Fibroblast of skin of right biceps (primary cell): ENCODE results near the gene SLC34A3.
A peak's percentile ranks its signal among the peaks of the same experiment; 100 is the strongest.

Experiments
- DNase-seq: peaks from one replicate; pipeline ENCODE4 v3.0.0-alpha.2; 2013

SLC34A3 gene

GRCh38 chr9:137243626-137244485, 13.2 kb downstream of the SLC34A3 start:
- peak; percentile 17 for DNase-seq

- no peak for DNase-seq
These were observed 14.1 kb downstream of the SLC34A3 start for GRCh38 chr9:137244486-137245449.

DNA sequence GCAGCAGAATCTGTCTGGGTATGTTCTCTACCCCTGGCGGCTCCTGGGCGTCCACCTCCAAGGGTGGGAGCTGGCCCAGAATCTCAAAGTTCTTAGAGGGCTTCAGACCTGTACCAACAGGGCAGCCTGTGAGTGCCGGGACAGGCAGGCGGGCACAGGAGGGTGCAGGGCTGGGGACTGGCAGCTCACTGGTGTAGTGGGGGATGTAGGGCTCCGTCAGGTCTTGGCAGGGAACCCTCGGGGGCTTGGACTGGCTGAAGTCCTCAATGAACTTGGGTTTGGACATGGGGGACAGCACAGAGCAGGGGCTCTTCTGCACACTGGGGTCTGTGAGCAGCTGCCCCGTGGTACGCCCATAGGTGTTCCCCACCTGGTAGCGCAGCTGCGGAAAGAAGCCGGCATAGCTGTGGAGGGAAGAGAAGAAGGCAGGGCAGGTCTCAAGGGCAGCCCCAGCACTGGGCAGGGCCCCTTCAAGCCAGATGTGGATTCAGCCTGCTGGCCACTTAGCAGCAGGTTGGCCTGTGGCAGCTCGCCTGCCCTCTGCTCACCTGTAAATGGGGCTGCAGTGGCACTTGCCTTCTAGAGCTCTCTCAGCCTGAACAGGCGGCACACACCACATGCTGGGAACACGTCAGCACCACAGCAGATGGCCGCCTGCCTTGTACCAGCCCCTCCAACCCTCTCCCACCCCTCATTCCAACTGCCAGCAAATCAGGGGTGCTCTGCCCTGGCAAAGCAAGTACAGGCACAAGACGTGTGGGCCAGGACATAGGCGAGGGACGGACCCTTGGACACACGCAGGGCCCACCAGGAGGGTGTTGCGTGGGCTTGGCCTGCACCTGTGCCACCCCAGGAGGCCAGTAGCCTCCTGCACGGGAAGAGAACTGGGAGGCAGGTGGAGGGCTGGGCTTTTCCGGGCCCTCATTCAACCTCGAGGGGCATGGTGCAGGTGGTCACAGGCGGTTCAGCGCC, 15.0 kb downstream of the SLC34A3 start:
- no peak for DNase-seq

DNA sequence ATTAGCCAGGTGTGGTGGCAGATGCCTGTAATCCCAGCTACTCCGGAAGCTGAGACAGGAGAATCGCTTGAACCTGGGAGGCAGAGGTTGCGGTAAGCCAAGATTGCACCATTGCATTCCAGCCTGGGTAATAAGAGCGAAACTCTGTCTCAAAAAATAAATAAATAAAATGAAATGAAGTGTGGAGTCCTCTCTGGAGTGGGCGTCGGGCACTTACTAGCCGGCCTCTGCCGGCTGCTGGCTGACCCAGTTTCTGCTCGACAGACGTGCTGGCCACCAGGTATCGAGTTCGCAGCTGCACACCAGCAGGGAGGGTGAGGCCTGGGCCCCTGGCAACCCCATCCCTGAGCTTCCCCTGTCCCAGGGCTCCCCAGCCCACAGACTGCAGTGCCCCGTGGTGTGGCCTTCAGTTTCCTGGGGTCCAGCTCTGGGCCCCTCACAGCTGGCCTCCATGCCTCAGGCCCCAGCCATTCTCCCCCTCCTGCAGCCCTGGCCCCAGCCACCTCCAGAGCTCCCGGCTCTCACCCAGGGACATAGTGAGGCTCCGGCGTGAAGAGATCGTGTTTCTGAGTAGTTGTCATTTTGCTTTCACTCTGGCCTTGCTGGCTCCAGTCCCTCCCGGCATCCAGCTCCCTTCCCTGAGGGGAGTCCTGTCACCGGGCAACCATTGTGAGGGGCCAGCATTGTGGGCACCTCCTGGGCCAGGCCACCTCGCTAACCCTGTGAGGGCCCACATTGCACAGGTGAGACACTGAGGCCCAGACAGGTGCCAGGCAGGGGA, 16.6 kb downstream of the SLC34A3 start:
- DNase-seq, result no peak

DNA sequence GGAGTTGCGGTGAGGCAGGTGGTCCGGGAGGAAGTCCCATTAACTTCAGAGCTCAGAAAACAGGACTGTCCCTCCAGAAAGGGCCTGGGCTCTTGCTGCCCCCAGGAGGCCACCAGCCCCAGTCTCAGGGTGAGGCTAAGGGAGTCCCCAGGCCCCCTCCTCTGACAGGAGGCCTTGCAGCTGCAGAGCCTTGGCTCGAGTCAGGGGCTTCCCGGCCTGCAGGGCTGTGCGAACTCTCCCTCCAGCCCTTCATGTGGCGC, 17.1 kb downstream of the SLC34A3 start:
- DNase-seq, result no peak

GRCh38 chr9:137250329-137251193, 19.9 kb downstream of the SLC34A3 start:
- no peak for DNase-seq

DNA sequence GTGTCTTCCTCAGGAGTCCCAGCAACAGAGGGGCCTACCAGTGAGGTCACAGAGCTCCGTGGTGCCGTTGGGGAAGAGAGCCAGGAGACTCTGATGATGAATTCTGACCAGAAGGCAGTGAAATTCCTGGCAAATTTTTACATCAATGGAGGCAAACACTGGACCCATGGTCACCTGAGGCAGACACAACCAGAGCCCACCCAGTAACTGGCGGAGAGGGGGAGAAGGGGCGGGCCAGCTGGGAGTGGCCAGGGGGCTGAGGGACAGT, 20.4 kb downstream of the SLC34A3 start, which contains the start of gene STPG3:
TSS of gene STPG3 (plus strand) at position 93 of the 268 bp plus-strand sequence. CDS start at position 94, 1 bp downstream.
- no peak for DNase-seq

GRCh38 chr9:137251490-137252268, 21.0 kb downstream of the SLC34A3 start:
- no peak for DNase-seq

DNA sequence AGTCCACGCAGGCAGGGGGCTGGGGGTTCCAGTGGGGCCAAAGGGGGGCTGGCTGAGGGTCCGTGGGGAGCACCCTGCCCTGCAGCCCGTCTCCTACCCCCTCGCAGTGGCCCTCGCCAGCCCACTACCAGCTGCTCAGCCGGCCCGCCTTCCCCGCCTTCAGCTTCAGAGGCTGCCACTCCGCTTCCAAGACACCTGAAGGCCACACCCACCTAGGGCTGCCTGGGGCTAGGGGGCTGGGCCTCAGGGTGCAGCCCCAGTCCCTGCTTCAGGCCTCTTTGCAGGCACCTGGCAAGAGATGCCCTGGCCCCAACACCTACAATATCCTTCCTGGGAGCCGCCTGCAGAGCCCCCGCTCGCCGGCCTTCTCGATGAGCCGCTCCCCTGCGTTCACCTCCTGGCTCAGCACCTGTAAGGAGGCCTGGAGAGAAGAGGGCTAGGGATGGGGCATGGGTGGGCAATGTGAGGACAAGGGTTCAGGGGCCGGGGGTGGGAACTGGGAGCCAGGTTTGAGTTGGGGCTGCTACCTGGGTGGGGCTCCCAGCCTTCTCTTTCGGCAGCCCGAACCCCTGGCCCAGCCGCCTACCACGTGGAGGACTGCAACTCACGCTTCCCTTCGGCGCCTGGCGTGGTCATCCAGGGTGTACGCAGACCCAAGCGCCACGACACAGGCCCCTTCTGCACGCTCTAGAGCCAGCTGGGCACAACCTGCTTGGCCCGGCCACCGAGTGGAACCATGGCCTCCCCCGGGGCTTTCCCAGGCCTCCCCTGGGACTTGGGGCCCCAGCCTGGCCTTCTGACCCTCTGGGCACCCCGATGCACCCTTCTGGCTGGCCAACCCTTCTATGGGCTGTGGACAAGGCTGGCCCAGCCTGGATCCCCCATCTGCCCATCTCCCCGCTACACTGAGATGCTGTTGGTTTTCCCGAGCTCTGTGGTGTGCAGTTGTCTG, 22.1 kb downstream of the SLC34A3 start:
- DNase-seq, result no peak

- DNase-seq, result no peak
These were observed 23.3 kb downstream of the SLC34A3 start for GRCh38 chr9:137253717-137254623.

DNA sequence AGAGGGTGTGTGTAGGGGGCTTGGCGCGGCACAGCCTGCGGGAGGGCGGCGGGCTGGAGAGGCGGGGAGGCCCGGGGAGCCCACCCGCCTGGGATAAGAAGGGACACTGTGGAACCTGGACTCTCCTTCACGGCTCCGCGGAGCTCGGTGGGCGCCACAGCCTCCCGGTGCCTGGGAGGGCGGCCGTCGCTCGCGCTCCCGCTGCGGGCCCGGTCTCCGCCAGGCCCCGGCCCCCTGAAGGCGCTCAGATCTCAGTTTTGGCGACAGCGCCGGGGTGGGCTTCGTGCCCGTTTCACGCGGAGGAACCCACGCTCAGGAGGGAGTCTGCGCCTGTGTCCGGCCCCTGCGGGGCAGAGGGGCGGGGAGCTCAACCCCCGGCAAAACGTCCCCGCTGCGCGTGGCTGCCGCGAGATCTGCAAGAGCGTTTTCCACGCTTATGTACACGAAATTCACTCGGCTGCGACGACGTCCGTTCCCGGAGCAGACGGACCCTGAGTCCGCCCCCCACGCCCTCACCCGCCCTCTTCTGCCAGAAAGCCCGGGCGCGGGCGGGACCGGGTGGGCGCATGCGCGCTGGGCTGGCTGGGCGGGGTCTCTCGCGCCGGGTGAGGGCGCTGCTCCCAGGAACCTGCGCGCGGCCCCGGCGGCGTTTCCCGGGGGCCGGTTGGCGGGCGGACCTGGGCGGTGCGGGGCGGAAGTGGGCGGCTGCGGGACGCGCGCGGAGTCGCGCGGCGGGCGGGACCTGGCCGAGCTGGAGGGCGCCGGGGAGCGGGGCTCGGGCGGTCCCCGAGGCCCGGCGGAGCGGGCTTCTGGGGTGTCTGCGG, 24.1 kb downstream of the SLC34A3 start, which contains the start of gene NELFB:
TSS of gene NELFB (plus strand) at position 704 of the 824 bp plus-strand sequence.
- peak; percentile 87 for DNase-seq

DNA sequence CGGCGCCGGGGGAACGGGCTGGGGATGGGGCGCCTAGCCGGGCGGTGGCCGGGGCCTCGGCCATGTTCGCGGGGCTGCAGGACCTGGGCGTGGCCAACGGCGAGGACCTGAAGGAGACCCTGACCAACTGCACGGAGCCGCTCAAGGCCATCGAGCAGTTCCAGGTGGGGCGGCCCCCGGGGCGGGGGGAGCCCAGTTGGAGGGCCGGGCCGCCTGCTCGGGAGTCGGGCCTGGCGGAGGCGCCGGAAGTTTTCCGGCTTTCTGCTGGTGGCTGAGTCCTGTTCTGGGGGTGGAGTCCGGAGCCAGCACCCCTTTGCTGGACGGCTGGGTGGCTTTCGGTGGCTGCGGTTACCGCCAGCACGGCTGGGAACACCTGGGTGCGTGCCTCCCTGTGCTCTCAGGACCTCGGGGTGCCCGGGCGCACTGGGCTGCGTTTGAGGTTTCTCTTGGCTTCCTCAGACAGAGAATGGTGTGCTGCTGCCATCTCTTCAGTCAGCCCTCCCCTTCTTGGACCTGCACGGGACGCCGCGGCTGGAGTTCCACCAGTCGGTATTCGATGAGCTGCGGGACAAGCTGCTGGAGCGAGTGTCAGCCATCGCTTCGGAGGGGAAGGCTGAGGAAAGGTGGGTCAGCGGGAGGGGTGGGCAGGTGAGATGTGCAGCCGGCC, 24.9 kb downstream of the SLC34A3 start:
- DNase-seq, result peak; percentile 25

GRCh38 chr9:137256362-137256761, 25.7 kb downstream of the SLC34A3 start:
- DNase-seq, result no peak

DNA sequence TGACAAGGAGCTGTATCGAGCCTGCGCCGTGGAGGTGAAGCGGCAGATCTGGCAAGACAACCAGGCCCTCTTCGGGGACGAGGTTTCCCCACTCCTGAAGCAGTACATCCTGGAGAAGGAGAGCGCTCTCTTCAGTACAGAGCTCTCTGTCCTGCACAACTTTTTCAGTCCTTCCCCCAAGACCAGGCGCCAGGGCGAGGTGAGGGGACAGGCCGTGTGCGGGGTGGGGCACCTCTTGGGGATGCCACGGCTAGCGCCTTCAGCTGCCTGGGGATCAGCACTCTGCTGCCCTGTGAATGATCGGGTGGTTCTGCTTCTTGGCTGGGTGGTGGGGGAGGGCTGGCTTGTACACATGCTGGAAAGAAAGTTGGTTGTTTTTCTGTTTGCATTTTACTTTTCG, 26.2 kb downstream of the SLC34A3 start:
- DNase-seq, result no peak

GRCh38 chr9:137262173-137262908, 31.6 kb downstream of the SLC34A3 start:
- DNase-seq, result peak; percentile 37

DNA sequence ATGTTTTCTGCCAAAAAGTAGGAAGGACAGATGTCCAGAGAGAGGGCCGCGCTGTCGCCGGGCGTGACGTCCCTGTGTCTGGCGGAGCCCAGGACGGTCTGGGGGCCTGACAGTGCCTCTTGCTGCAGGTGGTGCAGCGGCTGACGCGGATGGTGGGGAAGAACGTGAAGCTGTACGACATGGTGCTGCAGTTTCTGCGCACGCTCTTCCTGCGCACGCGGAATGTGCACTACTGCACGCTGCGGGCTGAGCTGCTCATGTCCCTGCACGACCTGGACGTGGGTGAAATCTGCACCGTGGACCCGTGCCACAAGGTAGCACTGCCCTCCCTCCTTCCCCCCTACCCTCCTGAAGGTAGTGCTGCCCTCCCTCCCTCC, 32.2 kb downstream of the SLC34A3 start:
- DNase-seq, result no peak
